Choroid plexus epithelial cell (primary cell): ENCODE data around the gene RUNX1.

Experiments
- DNase-seq: peaks from one replicate; pipeline ENCODE4 v3.0.0-alpha.2; 2010; ENCODE audit warnings: low read depth
- H3K4me3 ChIP-seq: 2 replicates; pipeline ENCODE4 v1.5.1; 2011; ENCODE audit warnings: low read depth, mild to moderate bottlenecking, control low read depth, low read length, moderate library complexity
- TF ChIP-seq, protein P1 (sequence below): conservative IDR thresholded peaks from 2 replicates; pipeline ENCODE4 v1.5.1; 2011; ENCODE audit warnings: low read depth, mild to moderate bottlenecking, control low read depth, inconsistent platforms, low read length, moderate library complexity

RUNX1 gene

DNA sequence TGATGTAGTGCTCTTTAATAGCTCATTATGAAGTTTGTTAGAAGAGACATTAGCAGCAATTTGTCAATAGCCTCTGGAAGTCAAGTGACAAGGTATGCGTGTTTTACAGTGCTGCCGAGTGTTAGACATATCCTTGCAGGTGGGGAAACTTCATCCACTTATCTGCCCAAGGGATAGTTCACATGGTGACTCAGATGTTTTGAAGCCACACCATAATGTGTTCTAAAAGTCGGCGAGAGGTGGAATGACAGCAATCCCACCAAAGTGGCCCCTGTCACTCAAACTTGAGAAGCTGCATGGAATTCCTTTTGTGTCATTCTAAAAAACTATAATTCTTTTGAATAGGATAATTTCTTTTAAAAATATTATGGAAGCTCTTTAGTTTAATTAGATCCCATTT lies 98.1 kb downstream of the RUNX1 start:
- no peak for DNase-seq
- TF ChIP-seq, protein P1, sequence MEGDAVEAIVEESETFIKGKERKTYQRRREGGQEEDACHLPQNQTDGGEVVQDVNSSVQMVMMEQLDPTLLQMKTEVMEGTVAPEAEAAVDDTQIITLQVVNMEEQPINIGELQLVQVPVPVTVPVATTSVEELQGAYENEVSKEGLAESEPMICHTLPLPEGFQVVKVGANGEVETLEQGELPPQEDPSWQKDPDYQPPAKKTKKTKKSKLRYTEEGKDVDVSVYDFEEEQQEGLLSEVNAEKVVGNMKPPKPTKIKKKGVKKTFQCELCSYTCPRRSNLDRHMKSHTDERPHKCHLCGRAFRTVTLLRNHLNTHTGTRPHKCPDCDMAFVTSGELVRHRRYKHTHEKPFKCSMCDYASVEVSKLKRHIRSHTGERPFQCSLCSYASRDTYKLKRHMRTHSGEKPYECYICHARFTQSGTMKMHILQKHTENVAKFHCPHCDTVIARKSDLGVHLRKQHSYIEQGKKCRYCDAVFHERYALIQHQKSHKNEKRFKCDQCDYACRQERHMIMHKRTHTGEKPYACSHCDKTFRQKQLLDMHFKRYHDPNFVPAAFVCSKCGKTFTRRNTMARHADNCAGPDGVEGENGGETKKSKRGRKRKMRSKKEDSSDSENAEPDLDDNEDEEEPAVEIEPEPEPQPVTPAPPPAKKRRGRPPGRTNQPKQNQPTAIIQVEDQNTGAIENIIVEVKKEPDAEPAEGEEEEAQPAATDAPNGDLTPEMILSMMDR: no peak
- H3K4me3 ChIP-seq: no peak overlapping the region

DNA sequence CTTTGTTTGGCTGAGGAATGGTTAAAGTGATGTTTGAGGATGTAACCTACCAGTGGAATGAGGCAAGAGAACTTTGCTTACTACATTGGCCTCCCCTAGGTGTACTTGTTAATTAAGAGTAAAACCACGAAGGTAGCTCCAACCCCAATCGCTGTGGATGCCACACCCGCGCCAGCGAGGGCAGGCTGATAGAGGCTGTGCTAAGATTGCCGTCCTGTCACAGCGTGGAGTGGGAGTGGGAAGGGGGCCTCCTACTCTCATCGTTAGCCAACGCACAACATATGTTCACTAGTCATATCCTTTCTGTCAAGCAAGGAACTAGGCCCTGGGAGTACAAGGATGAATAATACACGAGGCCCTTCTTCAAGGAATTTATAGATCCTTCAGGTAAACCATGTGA lies 99.6 kb downstream of the RUNX1 start:
- DNase-seq: no peak
- TF ChIP-seq, protein P1: no peak
- H3K4me3 ChIP-seq: no peak overlapping the region

DNA sequence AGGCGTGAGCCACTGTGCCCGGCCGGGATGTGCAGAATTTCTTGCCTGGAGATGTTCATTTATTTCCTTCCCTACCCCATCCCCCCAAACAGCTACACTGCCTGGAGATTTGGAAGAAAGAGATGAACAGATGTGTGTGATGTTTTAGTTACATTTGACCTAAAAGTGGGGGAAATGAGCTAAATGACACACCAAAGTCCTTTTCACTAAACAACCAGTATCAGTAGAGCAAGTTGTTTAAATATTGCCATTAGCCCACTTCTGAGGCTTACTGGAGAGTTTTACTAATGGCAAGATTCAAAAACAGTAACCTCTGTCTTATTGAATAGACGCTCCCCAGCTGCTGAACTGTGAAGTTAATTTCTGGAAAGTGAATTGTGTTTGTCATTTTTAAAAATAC lies 100.1 kb downstream of the RUNX1 start:
- H3K4me3 ChIP-seq: no peak overlapping the region
- no peak for DNase-seq
- TF ChIP-seq, protein P1: no peak

DNA sequence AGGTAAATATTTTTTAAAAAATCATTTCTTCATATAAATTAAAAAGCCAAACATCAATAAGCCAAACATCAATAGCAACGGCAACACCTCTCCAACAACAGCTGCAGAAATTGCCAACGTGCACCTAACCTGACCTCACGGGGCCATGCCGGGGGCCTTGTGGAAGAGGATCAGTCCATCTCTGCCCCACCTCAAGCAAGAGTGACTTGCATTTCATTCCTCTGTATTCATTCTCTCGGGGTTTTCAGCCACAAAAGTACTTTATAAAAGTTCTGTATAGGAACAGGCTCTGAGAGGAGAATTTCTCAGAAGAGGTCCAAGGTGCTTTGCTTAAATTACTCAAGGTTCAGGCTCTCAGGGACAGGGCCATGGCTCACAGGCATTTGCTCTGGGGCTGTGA lies 100.9 kb downstream of the RUNX1 start:
- TF ChIP-seq, protein P1: no peak
- no peak overlapping the region for H3K4me3 ChIP-seq
- no peak for DNase-seq

DNA sequence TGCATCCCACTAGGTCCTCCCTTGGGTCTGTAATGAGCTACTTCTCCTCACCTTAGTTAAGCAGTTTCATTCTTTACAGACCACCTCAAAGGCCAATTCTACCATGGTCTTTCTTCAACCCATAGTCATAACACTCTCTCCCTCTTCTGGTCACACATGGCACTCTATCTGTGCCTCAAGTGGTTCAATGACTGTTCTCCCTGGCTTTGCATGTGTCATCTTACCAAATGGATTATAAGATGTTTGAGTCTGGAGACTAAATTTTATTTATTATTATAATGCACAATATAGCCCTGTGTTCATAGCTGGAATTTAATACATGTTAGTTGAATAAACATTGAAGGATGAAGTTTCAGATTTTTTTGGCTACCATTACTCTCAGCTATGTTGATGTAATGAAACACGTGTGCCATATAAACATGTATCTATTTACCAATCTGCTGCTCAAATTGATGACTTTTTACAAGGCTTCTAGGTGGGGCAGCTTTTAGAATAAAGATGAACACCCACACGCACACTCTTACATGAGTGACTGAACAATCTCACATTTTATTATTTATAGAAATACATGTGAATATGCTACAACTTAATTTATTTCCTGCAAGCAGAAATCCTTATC lies 102.1 kb downstream of the RUNX1 start:
- no peak for DNase-seq
- H3K4me3 ChIP-seq: no peak overlapping the region
- TF ChIP-seq, protein P1: no peak

DNA sequence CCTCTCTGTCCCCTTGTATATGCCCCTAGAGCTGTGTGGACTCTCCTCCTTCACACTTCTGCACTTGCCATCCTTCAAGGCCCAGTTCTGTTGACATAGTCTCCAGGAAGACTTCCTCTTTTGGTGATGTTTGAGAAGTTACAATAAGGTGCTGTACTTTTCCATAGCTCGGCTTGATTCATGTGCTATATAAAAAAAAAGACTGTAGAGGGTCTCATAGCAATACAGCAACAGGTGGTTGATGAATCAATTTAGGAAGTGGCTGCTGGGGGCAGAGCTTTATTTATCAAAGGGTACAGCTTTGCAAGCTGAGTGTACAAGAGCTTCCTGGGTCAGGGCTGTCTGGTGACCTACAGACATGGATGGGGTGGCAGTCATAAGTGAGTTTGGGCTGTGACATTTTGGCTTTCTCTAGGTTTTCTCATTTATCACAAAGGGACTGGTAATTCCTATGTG lies 102.7 kb downstream of the RUNX1 start:
- no peak for DNase-seq
- TF ChIP-seq, protein P1: no peak

DNA sequence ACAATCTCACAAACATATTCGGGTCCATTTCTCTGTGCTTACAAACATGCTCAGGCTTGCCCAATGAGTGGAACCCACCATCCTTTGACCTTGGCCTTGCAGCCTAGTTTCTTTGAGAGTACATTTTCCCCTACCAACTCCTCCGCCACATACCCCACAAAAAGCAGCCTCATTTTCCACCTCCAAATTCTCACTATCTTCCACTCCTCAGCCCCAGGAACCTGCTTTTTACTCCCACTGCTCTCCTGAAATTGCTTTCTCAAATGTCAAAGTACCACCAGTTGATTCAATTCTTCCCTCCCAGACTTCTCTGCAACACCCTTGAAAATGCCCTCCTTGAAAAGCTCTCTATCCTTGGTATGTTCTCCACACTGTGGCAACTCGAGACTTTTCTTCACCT lies 103.8 kb downstream of the RUNX1 start:
- no peak for DNase-seq
- TF ChIP-seq, protein P1: no peak
- H3K4me3 ChIP-seq: no peak overlapping the region

More for the DNA sequence above, 102.7 kb downstream of the RUNX1 start:
- no peak overlapping the region for H3K4me3 ChIP-seq
